ENCODE measurements around the gene VPS16. TPM values are rescaled to one million over a fixed set of nuclear protein-coding genes. Genes with fewer than 3 reads are reported as not detected.

Gene VPS16
- total and polyA plus RNA-seq, 2 of the 4 experiments (the other 2 are of a cell fraction), result 38.7 to 48.0 TPM

GRCh38 chr20:2833761-2834160 lies 6.8 kb upstream of the VPS16 start:
- peaks cover 7% of the 10 kb centered on the region; the same call in 1 of the 2 replicates for H3K4me1 ChIP-seq (ENCODE audit: control insufficient read depth, insufficient read depth, low read length)
- H3K4me2 ChIP-seq (ENCODE audit: low read depth, low read length), result no peak overlapping the region
- no peak overlapping the region for H2AK9ac ChIP-seq (replicated peaks; ENCODE audit: low read depth, low read length, poor library complexity)
- peaks cover 0 to 7% of the 10 kb centered on the region in 2 experiments; a peak in 1 of 4 replicates for H3K79me1 ChIP-seq (ENCODE audit: low read depth in 1 of 2, low read length in 2 of 2)
- DNase-seq (no peak), ATAC-seq (ENCODE audit: low read depth) (no peak)
- H3K18ac ChIP-seq (ENCODE audit: low read depth, low read length), result no peak overlapping the region
- peaks cover 3% of the 10 kb centered on the region; the same call in 1 of the 2 replicates for H4K20me1 ChIP-seq (ENCODE audit: insufficient read depth, low read length)
- intact Hi-C loops (cut with micrococcal nuclease), result no loop called here
- no peak overlapping the region for H3K4ac ChIP-seq (ENCODE audit: low read depth, low read length)
- H3K9me1 ChIP-seq (ENCODE audit: insufficient read depth, low read length), result peaks cover 16% of the 10 kb centered on the region
- no peak overlapping the region for H3K23ac ChIP-seq (ENCODE audit: low read depth, low read length)
- H2BK20ac ChIP-seq (ENCODE audit: low read depth, low read length), result no peak overlapping the region
- no peak overlapping the region for H2AK5ac ChIP-seq (ENCODE audit: low read depth, low read length)
- H3K14ac ChIP-seq (replicated peaks; ENCODE audit: low read depth, low read length), result no peak overlapping the region
- H3K9me3 ChIP-seq (ENCODE audit: control insufficient read depth, insufficient read depth, low read length), result no peaks in the 10 kb centered on the region
- TF ChIP-seq POLR2A (IDR thresholded peaks at IDR 0.05; ENCODE audit: low read depth, low read length) (no peak), USF2 (IDR thresholded peaks at IDR 0.05; ENCODE audit: low read depth, low read length) (no peak), SMC3 (IDR thresholded peaks at IDR 0.05; ENCODE audit: low read depth, low read length) (no peak), RAD21 (IDR thresholded peaks at IDR 0.05; ENCODE audit: low read length) (no peak), CTCF (conservative IDR thresholded peaks at IDR 0.05; ENCODE audit: low read depth, low read length) (no peak), CEBPB (IDR thresholded peaks at IDR 0.05; ENCODE audit: low read depth, low read length) (no peak), RCOR1 (IDR thresholded peaks at IDR 0.05; ENCODE audit: insufficient replicate concordance, low read length) (no peak), BHLHE40 (IDR thresholded peaks at IDR 0.05; ENCODE audit: low read depth, low read length) (no peak)
- dilution Hi-C loops (cut with HindIII; ENCODE audit: low sequenced_read_pairs, unreplicated experiment), result no loop called here
- H2AFZ ChIP-seq (replicated peaks; ENCODE audit: low read length, poor library complexity), result no peak overlapping the region
- no peaks in the 10 kb centered on the region for H3K27me3 ChIP-seq (ENCODE audit: control insufficient read depth, insufficient read depth, low read length)
- H2BK120ac ChIP-seq (ENCODE audit: low read depth, low read length), result no peak overlapping the region
- H4K91ac ChIP-seq (ENCODE audit: insufficient read depth, low read depth, low read length), result no peak overlapping the region
- no peak overlapping the region for H3K56ac ChIP-seq (ENCODE audit: extremely low read depth, insufficient read depth, low read length)
- BruUV-seq (replicated peaks), result no TSS peak
- WGBS, 2 experiments (ENCODE audit: extremely low coverage in 2 of 2, insufficient read length in 1 of 2), result no CpG with 5 or more reads among the region's 1 CpG
- H4K5ac ChIP-seq (ENCODE audit: low read depth, low read length), result no peak overlapping the region
- H3K36me3 ChIP-seq (ENCODE audit: control insufficient read depth, insufficient read depth, low read length), result peaks cover 25% of the 10 kb centered on the region
- POLR2A ChIA-PET (ENCODE audit: unreplicated experiment), result no interaction called here
- H2BK5ac ChIP-seq (ENCODE audit: low read depth, low read length, poor library complexity, severe bottlenecking), result no peak overlapping the region
- H4K8ac ChIP-seq (ENCODE audit: low read depth in 2 of 2, low read length in 2 of 2), result no peak overlapping the region
- H2BK15ac ChIP-seq (ENCODE audit: low read depth, low read length), result no peak overlapping the region
- no peak overlapping the region for H3K4me3 ChIP-seq (ENCODE audit: insufficient read depth, low read depth, low read length)
- CTCF ChIA-PET, result interaction anchor here (2.1 kb wide), 1 partner anchor 78 kb away, joined by 5 read pairs; no protein-coding TSS in a partner anchor
- in situ Hi-C loops (cut with MboI; ENCODE audit: low sequenced_read_pairs), result loop anchor here (25.0 kb wide), 1 partner anchor 321 kb away; the partner anchor contains the start of gene ZNF343
- H3K27ac ChIP-seq (ENCODE audit: insufficient read depth, low read length), result no peak overlapping the region
- H3K9ac ChIP-seq (ENCODE audit: low read depth, low read length), result no peak overlapping the region
